ENCODE results near the gene TMEM132C.

GRCh38 chr12:128267131-128267622, at the start of gene TMEM132C:
- TF ChIP-seq CTCF (IDR thresholded peaks at IDR 0.05) (no peak), EP300 (IDR thresholded peaks at IDR 0.05) (no peak), POLR2A (IDR thresholded peaks at IDR 0.05) (no peak)

Data from sigmoid colon (tissue), 4 donors.